ENCODE measurements around the gene CCT3. TPM values are rescaled to one million over a fixed set of nuclear protein-coding genes. Genes with fewer than 3 reads are reported as not detected.
A peak's percentile ranks its signal among the peaks of the same experiment; 100 is the strongest.
"Not testable (repeated sequence)": the region's sequence is repeated elsewhere in the genome, so short reads cannot be mapped to it uniquely, and the experiment has no call there.

Gene CCT3
- total RNA-seq, 1 experiment from 2014 or later: 340 TPM

- no peaks in the 10 kb centered on the region for H3K36me3 ChIP-seq (ENCODE audit: control insufficient read depth, insufficient read depth, low read length)
- H3K4me1 ChIP-seq: peaks cover 55% of the 10 kb centered on the region
- Mint-ChIP-seq H3K27ac (ENCODE audit: unreplicated experiment) (no peak overlapping the region), H3K4me1 (ENCODE audit: low read depth, unreplicated experiment) (peaks cover 22% of the 10 kb centered on the region), H3K27me3 (ENCODE audit: insufficient read depth, unreplicated experiment) (no peaks in the 10 kb centered on the region), H3K36me3 (ENCODE audit: insufficient read depth, unreplicated experiment) (no peaks in the 10 kb centered on the region), H3K9me3 (ENCODE audit: unreplicated experiment) (no peaks in the 10 kb centered on the region), H3K4me3 (ENCODE audit: unreplicated experiment) (no peak overlapping the region)
- H3K27me3 ChIP-seq (replicated peaks; ENCODE audit: control insufficient read depth, insufficient read depth, low read length): no peaks in the 10 kb centered on the region
- no peaks in the 10 kb centered on the region for H3K9me3 ChIP-seq
- ChIA-PET POLR2A (interaction anchor here (0.7 kb wide), 1 partner anchor 15 kb away, joined by 3 read pairs; no protein-coding TSS in a partner anchor), CTCF (interaction anchor here (0.5 to 2.6 kb wide), 6 partner anchors 13 to 150 kb away, joined by 3 to 14 read pairs (median 5); no protein-coding TSS in a partner anchor)
- intact Hi-C loops (cut with micrococcal nuclease; ENCODE audit: unreplicated experiment): loop anchor here (1.0 kb wide), 1 partner anchor 14 kb away; no protein-coding TSS in a partner anchor
- DNase-seq: peak in 1 of 2 experiments; percentile 58
- TF ChIP-seq CTCF (IDR thresholded peaks at IDR 0.05; ENCODE audit: insufficient read depth in 1 of 2, low read depth in 1 of 2, low read length in 1 of 2, severe bottlenecking in 1 of 2, unreplicated experiment in 1 of 2): no peak
- H3K4me3 ChIP-seq (ENCODE audit: low read depth, low read length): no peak overlapping the region
- BruUV-seq (replicated peaks): no TSS peak
Measured at GRCh38 chr1:156371553-156372264, 33.6 kb upstream of the CCT3 start.

GRCh38 chr1:156369685-156370286 lies 31.7 kb upstream of the CCT3 start:
- peak overlapping the region; percentile 72 for H3K27ac Mint-ChIP-seq (ENCODE audit: unreplicated experiment)
- H3K4me3 ChIP-seq (ENCODE audit: low read depth, low read length): peak overlapping the region; percentile 51
- H3K4me3 Mint-ChIP-seq (ENCODE audit: unreplicated experiment): peak overlapping the region; percentile 75
- POLR2A ChIA-PET; intact Hi-C loops (cut with micrococcal nuclease; ENCODE audit: unreplicated experiment); H3K27me3 Mint-ChIP-seq (ENCODE audit: insufficient read depth, unreplicated experiment); DNase-seq; H3K9me3 ChIP-seq; H3K27me3 ChIP-seq (replicated peaks; ENCODE audit: control insufficient read depth, insufficient read depth, low read length); H3K36me3 Mint-ChIP-seq (ENCODE audit: insufficient read depth, unreplicated experiment); H3K36me3 ChIP-seq (ENCODE audit: control insufficient read depth, insufficient read depth, low read length); CTCF ChIA-PET; H3K9me3 Mint-ChIP-seq (ENCODE audit: unreplicated experiment): not testable (repeated sequence)
- H3K4me1 Mint-ChIP-seq (ENCODE audit: low read depth, unreplicated experiment): peaks cover 28% of the 10 kb centered on the region
- H3K4me1 ChIP-seq: peaks cover 67% of the 10 kb centered on the region
- TSS peak; percentile 54 for BruUV-seq (replicated peaks)

GRCh38 chr1:156368889-156369684 lies 31.0 kb upstream of the CCT3 start, which contains the start of gene RHBG:
RHBG (plus strand) TSS chr1:156369211; CDS start chr1:156369250, 39 bp downstream.
- Histone ChIP-seq H3K36me3 (ENCODE audit: control insufficient read depth, insufficient read depth, low read length) (no peaks in the 10 kb centered on the region), H3K27me3 (replicated peaks; ENCODE audit: control insufficient read depth, insufficient read depth, low read length) (no peaks in the 10 kb centered on the region), H3K4me3 (ENCODE audit: low read depth, low read length) (peak within 1 kb of the TSS; percentile 51), H3K9me3 (no peaks in the 10 kb centered on the region), H3K4me1 (peaks cover 65% of the 10 kb centered on the region)
- no peak for TF ChIP-seq CTCF (IDR thresholded peaks at IDR 0.05; ENCODE audit: insufficient read depth in 1 of 2, low read depth in 1 of 2, low read length in 1 of 2, severe bottlenecking in 1 of 2, unreplicated experiment in 1 of 2)
- Mint-ChIP-seq H3K4me3 (ENCODE audit: unreplicated experiment) (peak within 1 kb of the TSS; percentile 75), H3K9me3 (ENCODE audit: unreplicated experiment) (no peaks in the 10 kb centered on the region), H3K4me1 (ENCODE audit: low read depth, unreplicated experiment) (peaks cover 23% of the 10 kb centered on the region), H3K27me3 (ENCODE audit: insufficient read depth, unreplicated experiment) (no peaks in the 10 kb centered on the region), H3K27ac (ENCODE audit: unreplicated experiment) (peak within 1 kb of the TSS; percentile 72), H3K36me3 (ENCODE audit: insufficient read depth, unreplicated experiment) (no peaks in the 10 kb centered on the region)
- intact Hi-C loops (cut with micrococcal nuclease; ENCODE audit: unreplicated experiment): no loop called here
- ChIA-PET POLR2A (no interaction called here), CTCF (interaction anchor here (0.6 kb wide), 1 partner anchor 88 kb away, joined by 3 read pairs; no protein-coding TSS in a partner anchor)
- no TSS peak for BruUV-seq (replicated peaks)
- DNase-seq: peak; percentile 67 to 74

Data from Caco-2 (cell line).